Measurements from ENCODE around the gene PHEX.

The PHEX gene

GRCh38 chrX:22135171-22135711 is 103.1 kb downstream of the PHEX start:
- Mint-ChIP-seq H3K27ac (peak overlapping the region; percentile 66 to 89 (median 88)), H3K4me1 (peaks cover 44% of the 10 kb centered on the region), H3K36me3 (ENCODE audit: low read depth) (no peaks in the 10 kb centered on the region), H3K9me3 (no peaks in the 10 kb centered on the region), H3K4me3 (peak overlapping the region in 1 of 3 experiments; percentile 8), H3K27me3 (ENCODE audit: low read depth) (peaks cover 5% of the 10 kb centered on the region)
- no peak for TF ChIP-seq CTCF (IDR thresholded peaks at IDR 0.05; ENCODE audit: unreplicated experiment in 3 of 3)

DNA sequence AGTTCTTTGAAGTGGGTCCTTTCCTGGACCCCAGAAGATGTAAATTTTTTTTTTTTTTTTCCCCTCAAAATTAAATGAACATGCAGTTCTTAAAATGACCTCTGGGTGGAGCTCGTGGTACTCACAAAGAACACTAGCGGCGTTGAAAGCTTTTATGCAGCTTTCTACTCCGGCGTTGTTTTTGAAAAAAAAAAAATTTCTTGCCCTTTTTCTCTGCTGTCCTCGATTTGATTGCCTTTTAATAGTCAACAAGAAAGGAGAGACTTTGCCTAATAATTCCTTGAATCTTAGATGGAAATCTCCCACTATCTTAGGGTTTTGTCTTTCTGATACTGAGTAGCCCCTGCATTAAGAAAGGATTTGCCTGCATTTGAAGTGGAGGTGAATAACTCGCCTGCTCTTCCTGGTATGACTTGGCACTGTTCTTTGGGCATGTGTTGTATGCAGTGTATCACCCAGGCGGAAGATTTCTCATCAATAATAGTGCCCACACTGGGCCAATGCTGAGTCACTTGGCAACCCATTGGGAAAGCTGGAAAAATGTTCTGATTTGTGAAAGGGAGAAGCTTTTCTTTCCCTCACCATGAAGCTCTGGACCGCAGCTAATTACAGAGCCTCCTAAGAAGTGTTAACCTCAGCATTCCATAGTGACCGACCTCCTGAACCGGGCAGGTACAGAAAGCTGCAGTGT is 104.0 kb downstream of the PHEX start:
- no peak overlapping the region for H3K4me3 Mint-ChIP-seq
- peak; percentile 83 to 89 (median 83) for TF ChIP-seq CTCF (IDR thresholded peaks at IDR 0.05; ENCODE audit: unreplicated experiment in 3 of 3)
- no peaks in the 10 kb centered on the region for H3K9me3 Mint-ChIP-seq
- H3K27me3 Mint-ChIP-seq (ENCODE audit: low read depth), result peaks cover 5% of the 10 kb centered on the region
- H3K27ac Mint-ChIP-seq, result peak overlapping the region; percentile 66 to 89 (median 88)
- H3K36me3 Mint-ChIP-seq (ENCODE audit: low read depth), result no peaks in the 10 kb centered on the region
- H3K4me1 Mint-ChIP-seq, result peaks cover 39% of the 10 kb centered on the region

GRCh38 chrX:22136711-22137110 is 104.6 kb downstream of the PHEX start:
- no peaks in the 10 kb centered on the region for H3K36me3 Mint-ChIP-seq (ENCODE audit: low read depth)
- H3K9me3 Mint-ChIP-seq, result no peaks in the 10 kb centered on the region
- H3K4me1 Mint-ChIP-seq, result peaks cover 34% of the 10 kb centered on the region
- H3K27ac Mint-ChIP-seq, result peak overlapping the region; percentile 66 to 89 (median 88)
- no peak for TF ChIP-seq CTCF (IDR thresholded peaks at IDR 0.05; ENCODE audit: unreplicated experiment in 3 of 3)
- H3K4me3 Mint-ChIP-seq, result no peak overlapping the region
- peaks cover 5% of the 10 kb centered on the region for H3K27me3 Mint-ChIP-seq (ENCODE audit: low read depth)

GRCh38 chrX:22139822-22140221 is 107.7 kb downstream of the PHEX start:
- Mint-ChIP-seq H3K36me3 (ENCODE audit: low read depth) (no peaks in the 10 kb centered on the region), H3K4me3 (no peak overlapping the region), H3K27ac (no peak overlapping the region), H3K9me3 (no peaks in the 10 kb centered on the region), H3K4me1 (peaks cover 30% of the 10 kb centered on the region), H3K27me3 (ENCODE audit: low read depth) (peaks cover 5% of the 10 kb centered on the region)
- TF ChIP-seq CTCF (IDR thresholded peaks at IDR 0.05; ENCODE audit: unreplicated experiment in 3 of 3), result no peak

DNA sequence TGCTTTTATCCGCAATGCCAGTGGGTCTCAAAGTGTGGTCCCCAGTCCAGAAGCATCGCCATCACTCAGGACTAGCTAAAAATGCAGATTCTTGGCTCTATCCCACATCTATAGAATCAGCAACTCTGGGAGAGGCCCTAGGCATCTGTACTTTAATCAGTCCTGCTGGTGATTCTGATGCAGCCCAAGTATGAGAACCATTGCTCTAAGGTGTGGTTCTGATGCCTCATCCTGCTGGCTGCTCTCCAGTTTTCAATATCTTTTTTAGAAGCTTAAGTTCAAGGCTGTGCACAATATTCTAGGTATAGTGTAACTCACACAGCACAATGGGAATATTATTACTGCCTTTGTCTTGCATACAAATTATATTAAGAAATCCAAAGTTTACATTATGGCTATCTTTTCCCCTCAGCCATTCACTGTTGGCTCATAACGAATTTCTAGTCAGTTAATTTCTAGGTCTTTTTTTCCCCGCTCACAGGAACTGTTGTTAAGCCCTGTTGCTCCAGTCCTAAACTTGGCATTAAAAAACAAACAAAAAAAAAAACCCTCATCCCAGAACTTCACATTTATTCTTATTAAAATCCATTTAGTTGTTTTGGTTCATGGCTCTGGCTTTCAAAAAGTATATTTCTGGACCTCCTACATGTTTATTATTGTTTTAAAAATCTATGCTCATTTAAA is 109.1 kb downstream of the PHEX start:
- Mint-ChIP-seq H3K4me1 (peaks cover 16% of the 10 kb centered on the region), H3K9me3 (no peaks in the 10 kb centered on the region), H3K36me3 (ENCODE audit: low read depth) (no peaks in the 10 kb centered on the region), H3K27me3 (ENCODE audit: low read depth) (peaks cover 5% of the 10 kb centered on the region), H3K4me3 (no peak overlapping the region), H3K27ac (no peak overlapping the region)
- no peak for TF ChIP-seq CTCF (IDR thresholded peaks at IDR 0.05; ENCODE audit: unreplicated experiment in 3 of 3)
